ENCODE measurements around the gene NKG7.

Gene NKG7

GRCh38 chr19:51370230-51370629 is 2.2 kb downstream of the NKG7 start:
- Mint-ChIP-seq H3K27me3 (no peaks in the 10 kb centered on the region), H3K27ac (peak overlapping the region; percentile 77), H3K9me3 (no peaks in the 10 kb centered on the region), H3K4me3 (peak overlapping the region; percentile 84), H3K4me1 (peaks cover 75% of the 10 kb centered on the region), H3K36me3 (no peaks in the 10 kb centered on the region)

GRCh38 chr19:51368366-51369282 is 3.8 kb downstream of the NKG7 start, which contains the start of gene CLDND2:
Gene CLDND2, minus strand, starts transcription at chr19:51369003. Its CDS starts 426 bp downstream, at chr19:51368577.
- Mint-ChIP-seq H3K27ac (peak within 1 kb of the TSS; percentile 91), H3K9me3 (no peaks in the 10 kb centered on the region), H3K36me3 (no peaks in the 10 kb centered on the region), H3K27me3 (no peaks in the 10 kb centered on the region), H3K4me1 (peaks cover 74% of the 10 kb centered on the region), H3K4me3 (peak within 1 kb of the TSS; percentile 100)

- Mint-ChIP-seq H3K4me1 (peaks cover 72% of the 10 kb centered on the region), H3K9me3 (no peaks in the 10 kb centered on the region), H3K36me3 (no peaks in the 10 kb centered on the region), H3K27me3 (no peaks in the 10 kb centered on the region), H3K4me3 (peak overlapping the region; percentile 100), H3K27ac (peak overlapping the region; percentile 91)
Measured at GRCh38 chr19:51367565-51368365, 4.7 kb downstream of the NKG7 start.

GRCh38 chr19:51367255-51367564 is 5.2 kb downstream of the NKG7 start:
- H3K4me3 Mint-ChIP-seq: peak overlapping the region; percentile 100
- no peaks in the 10 kb centered on the region for H3K27me3 Mint-ChIP-seq
- peak overlapping the region; percentile 91 for H3K27ac Mint-ChIP-seq
- H3K4me1 Mint-ChIP-seq: peaks cover 72% of the 10 kb centered on the region
- no peaks in the 10 kb centered on the region for H3K9me3 Mint-ChIP-seq
- no peaks in the 10 kb centered on the region for H3K36me3 Mint-ChIP-seq

GRCh38 chr19:51366389-51367254 is 5.8 kb downstream of the NKG7 start:
- no peaks in the 10 kb centered on the region for H3K36me3 Mint-ChIP-seq
- peaks cover 70% of the 10 kb centered on the region for H3K4me1 Mint-ChIP-seq
- peak overlapping the region; percentile 91 for H3K27ac Mint-ChIP-seq
- no peaks in the 10 kb centered on the region for H3K9me3 Mint-ChIP-seq
- H3K27me3 Mint-ChIP-seq: no peaks in the 10 kb centered on the region
- peak overlapping the region; percentile 100 for H3K4me3 Mint-ChIP-seq

GRCh38 chr19:51365965-51366388 is 6.5 kb downstream of the NKG7 start, which contains the start of gene ETFB:
Gene ETFB, minus strand, starts transcription at chr19:51366388. Its CDS starts 62 bp downstream, at chr19:51366326.
- peak within 1 kb of the TSS; percentile 97 for H3K27ac Mint-ChIP-seq
- H3K9me3 Mint-ChIP-seq: no peaks in the 10 kb centered on the region
- no peaks in the 10 kb centered on the region for H3K36me3 Mint-ChIP-seq
- peaks cover 64% of the 10 kb centered on the region for H3K4me1 Mint-ChIP-seq
- H3K4me3 Mint-ChIP-seq: peak within 1 kb of the TSS; percentile 100
- no peaks in the 10 kb centered on the region for H3K27me3 Mint-ChIP-seq

GRCh38 chr19:51365211-51365964 is 7.1 kb downstream of the NKG7 start:
- no peaks in the 10 kb centered on the region for H3K9me3 Mint-ChIP-seq
- no peaks in the 10 kb centered on the region for H3K27me3 Mint-ChIP-seq
- peak overlapping the region; percentile 100 for H3K4me3 Mint-ChIP-seq
- H3K4me1 Mint-ChIP-seq: peaks cover 58% of the 10 kb centered on the region
- H3K27ac Mint-ChIP-seq: peak overlapping the region; percentile 97
- no peaks in the 10 kb centered on the region for H3K36me3 Mint-ChIP-seq

GRCh38 chr19:51364200-51365106 is 8.0 kb downstream of the NKG7 start:
- H3K9me3 Mint-ChIP-seq: no peaks in the 10 kb centered on the region
- no peaks in the 10 kb centered on the region for H3K36me3 Mint-ChIP-seq
- H3K27ac Mint-ChIP-seq: peak overlapping the region; percentile 82
- H3K27me3 Mint-ChIP-seq: no peaks in the 10 kb centered on the region
- H3K4me3 Mint-ChIP-seq: peak overlapping the region; percentile 52
- peaks cover 56% of the 10 kb centered on the region for H3K4me1 Mint-ChIP-seq

- H3K27ac Mint-ChIP-seq: no peak overlapping the region
- H3K4me3 Mint-ChIP-seq: no peak overlapping the region
- H3K27me3 Mint-ChIP-seq: no peaks in the 10 kb centered on the region
- H3K9me3 Mint-ChIP-seq: no peaks in the 10 kb centered on the region
- no peaks in the 10 kb centered on the region for H3K36me3 Mint-ChIP-seq
- peaks cover 48% of the 10 kb centered on the region for H3K4me1 Mint-ChIP-seq
Measured at GRCh38 chr19:51361239-51361638, 11.2 kb downstream of the NKG7 start.

GRCh38 chr19:51359294-51359693 is 13.2 kb downstream of the NKG7 start:
- no peaks in the 10 kb centered on the region for H3K27me3 Mint-ChIP-seq
- peaks cover 48% of the 10 kb centered on the region for H3K4me1 Mint-ChIP-seq
- H3K9me3 Mint-ChIP-seq: no peaks in the 10 kb centered on the region
- no peak overlapping the region for H3K4me3 Mint-ChIP-seq
- H3K36me3 Mint-ChIP-seq: no peaks in the 10 kb centered on the region
- H3K27ac Mint-ChIP-seq: no peak overlapping the region

- Mint-ChIP-seq H3K9me3 (no peaks in the 10 kb centered on the region), H3K36me3 (no peaks in the 10 kb centered on the region), H3K27ac (no peak overlapping the region), H3K4me1 (peaks cover 39% of the 10 kb centered on the region), H3K27me3 (no peaks in the 10 kb centered on the region), H3K4me3 (no peak overlapping the region)
Measured at GRCh38 chr19:51357952-51358351, 14.5 kb downstream of the NKG7 start.

GRCh38 chr19:51356159-51356801 is 16.2 kb downstream of the NKG7 start:
- peaks cover 7% of the 10 kb centered on the region for H3K36me3 Mint-ChIP-seq
- H3K4me3 Mint-ChIP-seq: no peak overlapping the region
- no peak overlapping the region for H3K27ac Mint-ChIP-seq
- no peaks in the 10 kb centered on the region for H3K27me3 Mint-ChIP-seq
- no peaks in the 10 kb centered on the region for H3K9me3 Mint-ChIP-seq
- H3K4me1 Mint-ChIP-seq: peaks cover 28% of the 10 kb centered on the region

- Mint-ChIP-seq H3K27me3 (no peaks in the 10 kb centered on the region), H3K4me3 (peak overlapping the region; percentile 1), H3K4me1 (peaks cover 28% of the 10 kb centered on the region), H3K27ac (peak overlapping the region; percentile 12), H3K9me3 (no peaks in the 10 kb centered on the region), H3K36me3 (peaks cover 7% of the 10 kb centered on the region)
Measured at GRCh38 chr19:51354742-51355148, 17.7 kb downstream of the NKG7 start.
